GM18511 (cell line): ENCODE data around the gene USP21.

Experiments
- ATAC-seq: cut with Tn5 transposase; IDR thresholded peaks from one replicate; pipeline ENCODE4 v1.9.1; 2021; ENCODE audit warnings: mild to moderate bottlenecking, moderate library complexity; ENCODE audit not compliant: unreplicated experiment

USP21 gene

DNA sequence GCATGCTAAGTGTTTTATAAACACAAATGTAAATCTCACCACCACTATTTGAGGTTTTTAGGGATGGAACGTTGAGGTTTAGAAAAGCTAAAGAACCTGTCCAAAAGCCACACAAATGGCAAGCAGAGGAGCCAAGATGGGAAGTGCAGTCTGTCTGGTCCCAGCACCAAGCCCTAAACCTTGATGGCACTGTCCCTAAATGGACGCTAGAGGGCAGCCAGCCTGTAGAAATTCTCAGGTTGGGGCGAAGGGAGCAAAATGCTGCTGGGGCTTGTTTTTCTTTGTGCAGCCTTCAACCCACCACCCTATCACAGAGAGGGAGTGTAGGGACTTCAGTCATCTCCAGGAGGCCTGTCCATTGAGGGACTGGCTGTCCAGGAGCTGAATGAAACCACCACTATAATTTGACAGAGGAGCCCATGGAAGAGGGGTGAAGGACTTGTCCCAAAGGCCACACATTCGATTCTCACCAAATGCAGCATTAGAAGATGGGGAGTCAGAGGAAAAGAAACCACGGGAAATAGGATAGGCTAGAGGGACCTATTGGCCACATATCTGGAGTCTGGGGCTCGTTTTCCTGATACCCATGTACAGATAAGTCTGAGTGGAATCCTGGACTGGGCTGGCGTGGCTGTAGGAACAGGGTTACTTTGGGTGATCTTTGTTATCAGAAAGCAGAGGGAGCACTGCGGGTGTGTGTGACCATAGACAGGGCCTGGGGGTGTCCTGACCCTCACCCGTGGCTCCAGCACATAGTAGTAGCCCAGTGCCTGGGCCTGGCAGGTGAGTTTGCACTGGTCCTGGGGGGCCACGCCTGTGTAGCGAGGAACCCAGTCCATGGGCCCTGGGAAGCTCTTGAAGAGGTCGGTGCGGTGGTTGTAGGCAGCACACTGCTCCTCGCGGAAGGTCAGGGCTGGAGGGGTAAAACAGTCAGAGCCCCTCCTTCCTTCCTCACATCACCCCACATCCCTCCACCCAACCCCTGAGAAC lies 33.5 kb downstream of the USP21 start:
- ATAC-seq, result peak; percentile 73

DNA sequence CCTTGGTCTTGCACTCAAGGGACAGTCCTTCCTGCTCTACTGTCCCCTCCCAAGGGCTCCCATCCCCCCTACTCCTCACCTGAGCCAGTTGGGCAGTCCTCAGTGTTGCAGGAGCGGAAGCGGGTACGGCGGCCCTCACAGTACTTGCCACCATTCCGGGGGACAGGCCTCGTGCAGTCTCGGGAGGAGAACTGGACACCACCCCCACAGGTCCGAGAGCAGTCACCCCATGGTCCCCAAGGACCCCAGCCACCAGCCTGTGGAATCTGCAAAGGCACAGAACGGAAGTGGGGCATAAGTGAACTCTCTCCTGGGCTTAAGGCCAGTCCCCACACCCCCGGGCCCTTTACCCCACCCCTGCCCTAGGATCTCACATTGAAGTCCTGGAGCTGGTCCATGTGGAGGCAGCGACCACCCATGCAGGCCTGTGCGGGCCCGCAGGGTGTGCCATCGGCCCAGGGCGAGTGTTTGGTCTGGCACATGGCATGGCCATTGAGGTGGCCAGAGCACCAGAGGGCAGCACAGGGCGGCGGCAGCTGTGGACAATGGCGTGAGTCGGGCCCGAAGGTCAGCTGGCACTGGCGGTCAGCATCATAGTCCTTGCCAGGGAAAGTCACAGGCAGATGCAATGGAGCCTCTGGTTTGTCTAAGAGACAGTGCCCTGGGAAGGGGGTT lies 34.4 kb downstream of the USP21 start:
- no peak for ATAC-seq

DNA sequence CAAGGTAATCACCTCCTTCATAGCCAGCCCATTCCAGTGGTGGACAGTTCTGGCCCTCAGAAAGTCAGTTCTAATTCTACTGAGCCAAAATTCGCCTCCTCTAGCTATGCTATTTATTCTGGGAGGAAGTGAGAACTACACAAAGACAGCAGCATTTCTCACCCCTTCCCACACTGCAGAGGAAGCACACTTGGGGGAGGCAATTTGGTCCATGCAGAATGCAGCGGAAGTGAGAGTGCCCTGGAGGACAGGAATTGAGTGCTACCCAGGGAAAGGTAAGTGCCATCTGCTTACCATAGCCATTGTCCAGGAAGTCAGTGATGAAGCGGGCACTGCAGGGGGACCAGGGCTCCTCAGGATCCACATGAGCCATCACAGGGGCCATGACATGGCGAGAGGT lies 35.9 kb downstream of the USP21 start:
- peak; percentile 68 for ATAC-seq

DNA sequence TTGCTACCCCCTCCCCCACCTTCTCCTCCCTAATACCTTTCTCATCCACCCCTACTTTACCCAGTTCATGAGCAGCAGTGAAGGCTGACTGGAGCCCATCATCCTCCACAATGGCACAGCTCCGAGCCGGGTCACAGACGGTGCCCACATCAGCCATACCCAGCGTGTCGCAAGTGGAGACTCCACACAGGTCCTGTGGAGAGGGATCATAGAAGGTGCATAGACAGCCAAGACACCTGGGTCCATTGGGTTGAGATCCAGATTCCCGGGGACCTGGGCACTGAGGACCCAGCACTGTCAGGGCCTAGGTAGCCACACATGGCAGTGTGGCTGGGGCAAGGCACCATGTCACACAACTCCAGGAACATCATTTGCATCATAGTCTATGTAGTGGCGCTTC lies 36.8 kb downstream of the USP21 start:
- no peak for ATAC-seq

DNA sequence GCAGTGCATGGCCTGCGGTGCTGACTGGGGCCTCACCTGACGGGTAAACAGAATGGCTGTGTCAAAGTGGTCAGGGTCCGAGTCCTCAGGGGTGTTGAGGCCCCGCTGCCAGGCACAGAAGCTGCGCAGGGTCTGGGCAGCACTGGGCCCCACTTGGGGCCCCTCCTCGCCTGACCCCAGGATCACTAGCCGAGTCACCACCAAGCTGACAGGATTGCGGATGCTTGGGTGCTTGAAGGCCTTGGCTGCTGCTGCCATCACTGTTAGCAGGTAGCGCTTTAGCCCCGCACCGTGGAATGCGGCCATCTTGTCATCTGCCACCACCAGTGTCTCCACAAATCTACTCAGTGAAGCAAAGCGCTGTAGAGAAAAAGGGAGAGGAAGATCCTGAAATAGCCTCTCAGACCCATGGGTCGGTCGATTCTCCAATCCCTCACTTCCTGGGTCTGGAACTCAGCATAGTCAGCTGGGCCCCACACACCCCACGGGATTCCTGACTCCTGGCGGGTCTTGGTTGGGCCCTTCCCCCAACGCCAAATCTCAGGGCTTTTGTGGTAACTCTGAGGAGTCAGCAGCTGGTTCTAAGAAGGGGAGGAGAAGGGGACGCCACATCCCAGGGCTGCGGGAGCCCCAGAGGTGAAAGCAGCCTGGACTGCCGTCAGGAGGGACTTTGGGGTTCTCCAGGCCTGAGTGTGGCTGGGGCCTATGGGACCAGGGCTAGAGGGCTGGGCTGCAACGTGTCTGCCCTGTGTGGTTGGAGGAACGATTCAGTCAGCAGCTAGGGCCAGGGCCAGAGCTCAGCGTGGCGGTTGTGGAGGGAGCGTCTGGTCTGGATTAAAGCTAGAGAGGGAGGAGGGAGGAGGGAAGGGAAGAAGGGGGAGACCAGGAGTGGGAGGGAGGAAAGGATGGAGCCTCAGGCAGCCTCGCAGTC lies 37.5 kb downstream of the USP21 start:
- ATAC-seq, result no peak

DNA sequence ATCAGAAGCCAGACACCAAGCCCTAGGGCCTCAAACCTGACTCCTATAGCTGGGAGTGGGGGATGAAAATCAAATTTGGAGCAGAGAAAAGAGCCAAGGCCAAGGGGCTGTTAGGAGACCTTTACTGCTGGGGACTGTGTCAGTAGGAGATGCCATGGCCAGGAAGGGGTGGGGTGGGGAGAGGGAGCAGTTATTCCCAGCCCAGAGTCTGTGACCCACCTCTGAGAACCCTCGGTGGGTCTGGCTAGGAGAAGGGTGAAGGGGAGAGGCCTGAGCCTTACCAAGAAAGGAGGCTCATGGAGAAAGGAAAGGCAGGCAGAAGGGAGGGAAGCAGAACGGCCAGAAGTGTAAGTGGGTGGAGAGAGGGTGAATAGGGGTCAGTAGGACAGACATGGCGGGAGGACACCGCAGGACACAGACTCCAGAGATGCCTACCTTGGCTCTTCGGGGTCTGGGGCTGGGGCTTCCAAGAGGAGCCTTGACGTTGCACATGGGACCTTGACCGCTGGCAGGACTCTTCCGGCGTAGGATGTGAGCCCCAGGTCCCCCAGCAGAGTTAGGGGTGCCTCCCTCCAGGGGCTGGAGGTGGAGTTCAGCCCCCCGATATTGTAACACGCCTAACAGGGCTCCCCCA lies 38.4 kb downstream of the USP21 start:
- ATAC-seq, result no peak

DNA sequence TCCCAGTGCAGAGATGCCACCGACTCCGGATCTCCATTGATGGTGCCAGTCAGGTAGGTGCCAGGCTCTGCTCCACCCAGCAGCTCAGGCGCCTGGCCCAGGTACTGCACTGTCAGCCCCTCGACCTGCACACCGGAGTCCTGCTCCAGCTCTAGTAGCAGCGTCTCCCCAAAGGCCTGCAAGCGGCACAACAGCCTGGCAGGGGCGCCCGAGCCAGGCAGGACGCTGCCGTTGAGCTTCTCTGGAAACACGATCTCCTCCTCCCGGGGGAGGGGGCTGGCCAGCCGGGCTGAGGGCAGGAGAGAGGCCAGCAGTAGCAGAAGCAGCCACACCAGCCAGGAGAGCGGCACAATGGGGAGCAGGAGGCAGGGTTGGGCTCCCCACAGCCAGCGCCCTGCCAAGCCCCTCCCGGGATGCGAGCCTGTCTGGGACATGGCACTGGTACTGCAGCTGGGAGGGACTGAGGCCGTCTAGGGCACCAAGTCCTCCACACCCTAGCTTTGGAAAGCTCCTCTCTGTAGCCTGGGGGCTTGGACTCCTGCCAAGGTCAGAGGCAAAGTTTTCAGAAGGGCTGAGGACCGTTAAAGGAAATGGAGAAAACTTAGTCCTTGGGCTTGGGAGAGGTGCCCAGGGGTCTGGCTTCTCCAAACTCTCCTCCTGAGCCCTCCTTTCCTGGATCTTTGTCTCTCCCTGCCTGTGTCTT lies 39.0 kb downstream of the USP21 start:
- ATAC-seq, result no peak

DNA sequence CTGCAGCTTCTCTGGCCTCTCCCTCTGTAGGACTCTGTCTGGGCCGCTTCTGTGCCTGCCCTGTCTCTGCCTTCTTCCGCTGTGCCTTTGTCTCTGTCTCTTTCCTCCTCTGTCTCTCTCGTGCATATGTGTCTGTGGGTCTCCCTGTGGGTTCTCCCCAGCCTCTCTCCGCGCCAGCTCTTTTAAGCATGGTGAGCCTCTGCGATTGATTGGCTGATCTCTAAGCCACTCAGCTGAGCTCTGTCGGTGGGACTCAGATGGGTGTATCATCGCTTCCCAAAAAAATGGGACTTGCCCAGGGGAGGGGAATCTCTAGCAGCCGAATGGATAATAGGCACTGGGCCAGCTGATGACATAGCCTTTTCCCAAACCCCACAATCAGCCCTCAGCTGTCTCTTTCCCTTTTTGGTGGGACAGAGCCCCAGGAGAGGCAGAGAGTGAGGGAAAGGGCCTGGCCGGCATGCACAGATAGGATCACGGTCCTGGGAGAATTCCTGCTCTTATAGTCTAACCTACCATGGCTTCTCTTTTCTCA lies 39.7 kb downstream of the USP21 start, which contains the start of gene ADAMTS4:
Gene ADAMTS4, minus strand, starts transcription at position 158 of the 535 bp plus-strand sequence. CDS start 427 bp downstream, outside the sequence.
- no peak for ATAC-seq

DNA sequence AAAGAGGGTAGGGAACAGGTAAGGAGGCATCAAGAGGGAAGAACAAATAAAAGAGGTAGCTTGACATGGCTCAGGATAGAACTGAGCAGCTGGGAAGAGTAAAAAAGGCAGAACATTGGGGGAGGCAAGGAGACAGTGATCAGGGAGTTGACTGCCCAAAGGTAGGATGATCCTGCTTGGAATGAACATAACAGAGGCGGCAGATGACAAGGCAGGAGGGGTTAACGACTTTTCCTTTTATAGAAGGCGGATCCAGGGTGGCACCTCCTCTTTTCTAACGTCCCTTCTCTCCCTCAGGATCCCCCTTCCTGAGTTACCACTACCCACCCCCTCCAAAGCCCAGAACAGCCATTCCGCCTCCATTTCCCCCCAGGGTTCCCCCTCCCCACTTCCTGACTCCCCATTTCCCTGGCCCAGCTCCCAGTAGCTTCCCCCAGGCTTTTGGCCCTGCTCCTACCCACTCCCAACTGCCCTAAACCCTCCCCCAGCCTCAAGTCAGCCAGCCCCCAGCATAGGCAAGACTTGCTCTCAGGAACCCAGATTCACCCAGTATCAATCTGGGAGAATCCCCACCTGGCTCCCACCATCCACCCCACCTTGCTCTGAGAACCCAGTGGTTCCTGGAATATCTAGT lies 40.3 kb downstream of the USP21 start:
- no peak for ATAC-seq

DNA sequence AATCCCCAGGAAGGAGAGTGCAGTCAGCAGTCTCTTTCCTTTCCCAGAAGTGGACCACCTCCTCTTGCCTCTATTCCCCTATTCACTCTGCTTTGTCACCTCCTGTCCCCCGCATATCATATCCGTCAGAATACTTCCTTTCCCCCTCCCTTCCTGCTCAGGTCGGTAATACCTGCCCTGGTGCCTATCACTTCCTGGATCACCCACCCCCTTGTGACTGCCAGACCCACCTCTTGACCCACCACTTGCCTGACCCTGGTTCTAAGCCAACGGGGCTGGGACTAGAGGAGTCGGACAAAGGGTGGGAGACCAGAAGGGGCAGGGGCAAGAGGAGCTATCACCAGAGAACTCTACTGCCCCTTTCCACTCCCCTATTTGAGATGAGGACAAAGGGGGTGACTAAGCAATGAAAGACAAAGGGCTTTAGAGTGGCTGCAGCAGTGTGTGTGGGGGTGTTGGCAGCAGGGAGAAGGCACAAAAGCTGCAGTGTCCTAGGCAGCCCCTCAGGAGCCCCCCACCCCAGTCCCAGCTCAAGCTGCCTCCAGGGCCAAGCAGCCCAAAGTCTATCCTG lies 41.2 kb downstream of the USP21 start:
- no peak for ATAC-seq

DNA sequence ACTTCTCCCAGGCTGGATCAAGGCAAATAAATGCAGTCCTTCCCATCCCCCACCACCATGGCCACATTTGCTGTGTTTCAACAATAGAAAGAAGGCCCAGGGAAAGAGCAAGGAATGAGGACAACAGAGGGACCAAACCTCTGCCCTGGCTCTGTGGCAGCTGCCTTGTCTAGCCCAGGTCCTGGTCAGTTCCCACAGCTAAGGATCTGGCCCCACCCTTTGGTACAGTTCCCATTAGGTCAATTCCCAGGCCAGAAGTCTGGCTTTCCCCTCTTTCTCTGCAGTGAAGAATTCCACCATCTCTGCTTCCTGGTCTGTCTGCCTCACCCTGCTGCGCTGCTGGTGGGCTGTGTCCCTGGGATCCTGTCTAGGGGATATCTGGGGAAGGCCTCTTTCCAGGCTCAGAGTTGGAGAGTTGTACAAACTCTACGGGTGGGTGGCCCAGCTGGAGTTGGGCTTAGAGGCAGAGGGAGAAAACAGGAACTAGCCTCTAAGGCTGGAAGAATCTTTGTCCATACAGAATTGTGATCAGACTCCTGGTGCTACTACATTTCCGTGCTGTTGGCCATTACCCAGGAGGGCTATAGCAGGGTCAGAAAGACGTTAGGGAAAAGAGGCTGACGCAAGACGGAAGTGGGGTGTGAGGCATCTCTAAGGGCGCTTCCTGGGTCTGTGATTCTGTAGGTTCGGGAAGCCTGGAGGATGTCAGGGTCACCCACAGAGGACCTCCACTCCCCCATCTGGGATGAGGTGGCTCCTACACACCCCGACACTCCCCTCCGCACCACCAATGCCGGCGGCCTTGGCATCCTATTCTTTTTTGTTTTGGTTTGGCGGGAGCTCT lies 41.9 kb downstream of the USP21 start:
- ATAC-seq, result no peak

DNA sequence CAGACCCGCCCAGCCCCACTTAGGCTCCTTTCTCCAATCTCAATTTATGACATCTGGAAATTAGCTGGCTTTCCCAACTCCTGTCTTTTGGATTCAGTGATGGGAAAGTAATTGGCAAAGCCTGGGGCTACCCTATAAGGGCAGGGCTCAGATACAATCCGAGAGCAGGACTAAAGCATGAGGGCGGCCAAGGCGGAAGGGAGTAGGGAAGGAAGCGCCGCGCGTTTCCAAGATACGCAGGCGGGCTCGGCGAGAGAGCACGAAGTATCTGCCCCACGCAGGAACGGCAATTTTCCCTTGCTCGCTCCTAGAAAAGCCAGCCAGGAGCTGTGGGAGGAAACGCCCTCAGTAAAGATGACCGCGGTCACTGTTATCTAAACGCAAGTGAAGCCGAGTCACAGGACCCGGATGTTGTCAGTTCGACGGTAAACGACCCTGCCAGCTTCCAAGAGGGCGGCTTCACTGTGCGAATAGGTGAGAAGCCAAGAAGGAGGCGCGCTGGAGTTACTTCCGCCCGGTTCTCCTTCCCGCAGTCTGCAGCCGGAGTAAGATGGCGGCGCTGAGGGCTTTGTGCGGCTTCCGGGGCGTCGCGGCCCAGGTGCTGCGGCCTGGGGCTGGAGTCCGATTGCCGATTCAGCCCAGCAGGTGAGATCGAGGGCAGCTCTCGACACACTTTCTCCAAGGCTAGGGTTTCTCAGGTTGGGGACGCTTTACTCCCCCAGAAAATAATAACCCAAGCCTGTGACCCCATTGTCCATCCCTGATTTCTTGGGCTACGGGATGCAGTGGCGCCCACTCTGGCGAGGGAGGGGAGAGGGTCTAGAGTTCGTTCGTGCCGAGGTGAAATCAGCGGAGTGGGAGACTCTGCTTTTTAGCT lies 42.8 kb downstream of the USP21 start, which contains the start of gene NDUFS2:
Gene NDUFS2, plus strand, starts transcription at position 532 of the 877 bp plus-strand sequence. Its CDS starts 19 bp downstream, at position 551.
- ATAC-seq, result peak; percentile 99

DNA sequence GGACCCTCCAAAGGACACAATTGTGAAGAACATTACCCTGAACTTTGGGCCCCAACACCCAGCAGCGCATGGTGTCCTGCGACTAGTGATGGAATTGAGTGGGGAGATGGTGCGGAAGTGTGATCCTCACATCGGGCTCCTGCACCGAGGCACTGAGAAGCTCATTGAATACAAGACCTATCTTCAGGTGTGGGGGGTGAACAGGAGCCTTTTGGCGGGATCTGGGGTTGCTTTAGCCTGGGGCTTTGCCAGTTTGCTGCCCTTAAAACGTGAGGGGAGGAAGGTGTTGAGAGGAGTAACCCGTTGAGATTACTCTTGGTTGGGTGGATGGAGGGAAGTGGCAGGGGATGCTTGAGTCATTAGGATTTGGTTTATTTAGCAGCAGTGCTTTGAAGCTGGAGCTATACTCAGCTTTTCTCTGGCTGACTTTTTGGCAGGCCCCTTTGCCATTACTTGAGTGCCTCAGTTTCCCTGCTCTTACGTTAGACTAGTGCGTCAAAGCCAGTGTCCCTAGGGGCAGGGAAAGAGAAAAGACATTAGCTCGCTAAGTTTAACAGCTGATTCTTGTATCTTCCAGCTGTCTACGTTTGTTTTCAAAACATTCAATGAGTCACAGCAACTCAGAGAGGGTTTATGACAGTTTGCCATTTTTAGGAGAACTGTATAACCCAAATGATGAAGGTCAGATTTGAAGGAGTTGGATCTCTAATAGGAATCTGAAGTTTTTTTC lies 47.3 kb downstream of the USP21 start:
- ATAC-seq, result no peak

DNA sequence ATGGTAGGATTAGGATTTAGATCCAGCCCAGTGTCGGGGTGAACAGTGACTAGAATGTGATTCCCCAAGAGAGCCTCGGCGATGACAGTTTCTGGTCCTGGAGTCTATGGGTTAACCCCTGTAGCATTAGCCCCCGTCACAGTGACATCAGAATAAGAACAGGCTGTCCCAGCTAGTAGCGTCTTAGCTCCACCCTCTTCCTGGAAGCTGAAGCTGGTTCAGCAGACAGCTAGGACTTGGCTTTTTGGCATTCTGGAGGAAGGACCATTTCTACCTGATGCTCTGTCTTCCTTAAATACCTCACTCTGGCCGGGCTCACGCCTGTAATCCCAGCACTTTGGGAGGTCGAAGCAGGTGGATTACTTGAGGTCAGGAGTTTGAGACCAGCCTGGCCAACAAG lies 47.9 kb downstream of the USP21 start:
- ATAC-seq, result no peak

DNA sequence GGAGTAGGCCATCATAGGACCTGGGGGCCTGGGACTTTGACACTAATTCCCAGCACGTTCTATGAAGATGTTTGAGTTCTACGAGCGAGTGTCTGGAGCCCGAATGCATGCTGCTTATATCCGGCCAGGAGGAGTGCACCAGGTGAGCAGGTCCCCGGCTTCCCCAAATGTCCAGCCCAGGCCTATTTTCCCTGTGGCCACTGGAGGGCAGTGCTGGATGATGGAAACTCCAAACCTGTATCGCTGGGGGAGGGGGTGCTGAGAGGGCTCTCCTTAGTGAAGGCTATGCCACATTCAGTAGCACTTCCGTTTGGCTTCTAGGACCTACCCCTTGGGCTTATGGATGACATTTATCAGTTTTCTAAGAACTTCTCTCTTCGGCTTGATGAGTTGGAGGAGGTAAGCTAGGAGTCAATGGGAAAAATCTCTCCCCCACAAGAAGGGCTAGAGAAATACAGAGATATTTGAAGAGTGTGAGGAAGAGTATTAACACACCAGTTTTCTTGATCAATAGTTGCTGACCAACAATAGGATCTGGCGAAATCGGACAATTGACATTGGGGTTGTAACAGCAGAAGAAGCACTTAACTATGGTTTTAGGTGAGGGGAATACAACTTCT lies 50.6 kb downstream of the USP21 start:
- no peak for ATAC-seq

DNA sequence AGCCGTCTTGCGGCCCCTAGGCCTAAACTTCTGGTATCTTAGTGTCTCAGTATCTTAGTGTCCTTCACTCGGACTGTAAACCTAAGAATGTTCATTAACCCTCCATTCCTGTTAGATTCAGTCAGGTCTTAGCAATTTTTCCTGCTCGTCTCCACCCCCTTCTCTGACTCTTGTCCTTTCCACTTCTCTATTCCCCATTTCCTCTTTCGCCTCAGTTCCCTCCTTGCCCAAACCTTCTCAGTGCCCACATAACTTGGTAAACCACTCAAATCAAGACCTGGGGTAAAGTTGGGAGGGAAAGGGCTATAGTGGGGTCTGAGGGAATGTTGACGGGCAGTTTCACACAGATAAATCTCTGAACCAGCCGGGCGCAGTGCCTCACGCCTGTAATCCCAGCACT lies 55.1 kb downstream of the USP21 start:
- no peak for ATAC-seq
